Memory B cell (primary cell): Measurements from ENCODE around the gene NEUROG1.
"Not testable (repeated sequence)": the region's sequence is repeated elsewhere in the genome, so short reads cannot be mapped to it uniquely, and the experiment has no call there.

Experiments
- ATAC-seq: fragments of 150-1000 bp; cut with Tn5 transposase; 2 replicates; pipeline ENCODE4 v1.10.0; 2021; ENCODE audit warnings: low read depth, mild to moderate bottlenecking, moderate library complexity
- DNase-seq, 2 donors: peaks; one replicate each; pipeline ENCODE4 v3.0.0; 2022; ENCODE audit warnings: low spot score in 2 of 2
- H3K27ac Mint-ChIP-seq: one replicate; pipeline ENCODE4 v1.8.0; 2022; ENCODE audit warnings: mild to moderate bottlenecking, moderate library complexity, mixed read lengths
- H3K27me3 Mint-ChIP-seq: one replicate; pipeline ENCODE4 v1.8.0; 2022; ENCODE audit warnings: mixed read lengths
- H3K36me3 Mint-ChIP-seq: one replicate; pipeline ENCODE4 v1.8.0; 2022; ENCODE audit warnings: mild to moderate bottlenecking, mixed read lengths
- H3K4me1 Mint-ChIP-seq: one replicate; pipeline ENCODE4 v1.8.0; 2022; ENCODE audit warnings: mixed read lengths
- H3K4me3 Mint-ChIP-seq: one replicate; pipeline ENCODE4 v1.8.0; 2022; ENCODE audit warnings: mild to moderate bottlenecking, moderate library complexity, mixed read lengths
- H3K9me3 Mint-ChIP-seq: one replicate; pipeline ENCODE4 v1.8.0; 2022; ENCODE audit warnings: mixed read lengths

Gene NEUROG1

DNA sequence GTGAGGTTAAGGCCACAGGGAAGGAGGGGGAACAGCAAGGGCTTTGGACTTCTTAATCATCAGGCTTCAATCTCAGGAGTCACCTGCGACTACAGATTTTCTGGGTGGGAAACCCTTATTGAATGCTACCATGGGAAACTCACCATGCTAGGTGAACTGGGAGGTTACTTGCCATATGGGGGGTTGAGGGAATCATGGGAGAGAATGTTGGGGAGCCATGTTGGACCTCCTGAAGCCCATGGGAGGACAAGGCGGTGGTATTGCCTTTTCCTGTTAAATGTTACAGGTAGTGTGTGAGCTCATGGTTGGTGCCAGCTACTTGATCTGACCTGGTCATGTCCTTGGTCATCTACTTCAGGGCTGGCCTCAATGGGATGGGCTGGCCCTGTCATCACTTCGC is 31.4 kb downstream of the NEUROG1 start:
- Mint-ChIP-seq H3K27me3 (peaks cover 9% of the 10 kb centered on the region), H3K9me3 (no peaks in the 10 kb centered on the region), H3K36me3 (no peaks in the 10 kb centered on the region), H3K4me1 (peaks cover 3% of the 10 kb centered on the region), H3K27ac (no peak overlapping the region), H3K4me3 (no peak overlapping the region)
- ATAC-seq (no peak), DNase-seq (no peak)

DNA sequence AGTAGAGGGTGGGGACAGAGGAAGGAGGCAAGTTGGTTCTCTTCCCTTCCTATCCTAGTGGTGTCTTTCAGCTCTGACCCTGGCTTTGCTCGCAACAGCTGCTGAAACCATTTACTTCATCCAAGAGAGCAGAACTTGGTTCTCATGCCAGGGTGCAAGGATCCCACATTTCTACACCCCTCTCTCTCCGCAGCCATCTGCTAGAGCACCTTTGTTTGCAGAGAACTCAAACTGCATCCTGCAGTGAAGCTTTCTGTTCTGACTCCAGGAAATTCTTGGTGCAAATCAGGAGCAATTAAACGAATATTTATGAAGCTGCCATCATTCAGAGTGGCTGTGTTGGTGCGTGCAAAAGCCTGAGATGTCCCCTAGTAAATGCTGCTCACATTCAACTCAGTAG is 31.9 kb downstream of the NEUROG1 start:
- ATAC-seq (no peak), DNase-seq (no peak)
- peaks cover 10% of the 10 kb centered on the region for H3K27me3 Mint-ChIP-seq
- peaks cover 3% of the 10 kb centered on the region for H3K4me1 Mint-ChIP-seq
- no peak overlapping the region for H3K4me3 Mint-ChIP-seq
- no peaks in the 10 kb centered on the region for H3K36me3 Mint-ChIP-seq
- no peaks in the 10 kb centered on the region for H3K9me3 Mint-ChIP-seq
- no peak overlapping the region for H3K27ac Mint-ChIP-seq

- Mint-ChIP-seq H3K36me3 (no peaks in the 10 kb centered on the region), H3K27me3 (peaks cover 10% of the 10 kb centered on the region), H3K4me1 (no peaks in the 10 kb centered on the region), H3K4me3 (no peak overlapping the region), H3K9me3 (no peaks in the 10 kb centered on the region), H3K27ac (no peak overlapping the region)
- DNase-seq (no peak), ATAC-seq (no peak)
These were observed 32.8 kb downstream of the NEUROG1 start for GRCh38 chr5:135502836-135503520.

DNA sequence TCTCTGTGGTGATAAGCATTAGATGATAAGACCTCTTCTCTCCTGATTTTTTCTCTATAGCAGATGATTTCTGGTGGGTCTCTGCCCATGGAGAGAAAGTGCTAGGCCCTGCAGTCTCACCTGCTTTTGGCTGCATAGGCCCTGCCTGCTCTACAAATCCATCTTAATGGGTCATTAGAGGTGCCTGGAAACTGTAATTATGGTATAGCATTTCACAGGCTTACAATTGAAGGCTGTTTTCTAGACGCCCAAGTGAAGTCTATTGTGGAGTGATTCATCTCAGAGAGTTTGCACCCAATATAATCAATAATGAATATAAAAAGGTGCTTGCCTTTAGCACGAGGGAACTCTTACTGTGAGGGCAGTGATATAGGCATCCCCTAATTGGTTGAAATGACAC is 33.8 kb downstream of the NEUROG1 start:
- no peaks in the 10 kb centered on the region for H3K4me1 Mint-ChIP-seq
- ATAC-seq: no peak
- H3K27ac Mint-ChIP-seq: no peak overlapping the region
- no peaks in the 10 kb centered on the region for H3K9me3 Mint-ChIP-seq
- no peaks in the 10 kb centered on the region for H3K36me3 Mint-ChIP-seq
- H3K27me3 Mint-ChIP-seq: peaks cover 10% of the 10 kb centered on the region
- DNase-seq: no peak
- no peak overlapping the region for H3K4me3 Mint-ChIP-seq

DNA sequence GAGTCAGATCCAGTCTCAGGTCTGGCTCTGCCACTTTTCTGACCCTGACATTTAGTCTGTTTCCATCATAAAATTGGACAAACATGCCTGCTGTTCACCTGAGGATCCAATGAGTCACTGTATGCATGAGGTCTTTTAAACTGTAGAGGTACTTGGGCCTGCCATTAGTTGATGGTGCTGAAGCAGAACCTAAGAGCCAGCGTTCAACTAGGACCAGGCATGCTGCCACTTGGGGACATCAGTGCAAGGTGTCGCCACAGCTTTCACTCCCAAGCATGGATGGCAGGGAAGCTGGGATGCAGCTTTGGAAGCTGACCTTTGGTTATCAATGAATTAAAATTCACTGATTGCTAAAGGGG is 37.1 kb downstream of the NEUROG1 start:
- DNase-seq: no peak
- H3K27me3 Mint-ChIP-seq: peaks cover 20% of the 10 kb centered on the region

DNA sequence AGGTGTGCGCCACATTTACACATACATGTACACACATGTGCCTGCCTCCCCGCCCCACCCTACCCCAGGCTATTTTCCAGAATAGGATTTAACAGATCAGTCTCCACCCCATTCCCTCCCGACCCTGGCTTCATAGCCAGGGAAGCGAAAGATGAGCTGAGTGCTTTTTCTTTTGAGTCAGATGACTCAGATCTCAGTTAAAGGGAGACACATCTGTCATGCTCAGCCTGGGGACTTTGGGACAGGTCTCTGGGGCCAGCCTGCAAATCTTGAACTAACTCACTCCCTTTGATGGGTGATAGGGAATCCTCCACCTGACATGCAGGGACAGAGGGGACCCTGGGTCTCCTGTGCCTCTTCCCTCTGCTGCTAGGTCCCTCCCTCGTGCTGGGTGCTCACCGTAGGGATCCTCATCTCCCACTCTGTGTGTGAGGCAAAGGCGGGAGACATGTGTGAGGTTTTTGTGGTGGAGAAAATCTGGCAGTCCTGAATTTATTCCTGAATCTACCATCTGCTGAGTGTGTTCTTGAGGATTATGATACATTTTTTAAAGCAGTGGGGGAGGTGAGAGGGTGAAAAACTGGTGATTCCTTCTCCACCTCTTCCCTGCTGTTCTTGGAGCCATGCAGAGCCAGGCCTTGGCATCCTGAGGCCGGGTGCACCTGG is 37.7 kb downstream of the NEUROG1 start:
- Mint-ChIP-seq H3K27ac (no peak overlapping the region), H3K4me3 (no peak overlapping the region), H3K4me1 (no peaks in the 10 kb centered on the region), H3K27me3 (peaks cover 17% of the 10 kb centered on the region), H3K36me3 (no peaks in the 10 kb centered on the region), H3K9me3 (no peaks in the 10 kb centered on the region)
- DNase-seq: no peak
- ATAC-seq: no peak

More for the DNA sequence above, 37.1 kb downstream of the NEUROG1 start:
- Mint-ChIP-seq H3K36me3 (no peaks in the 10 kb centered on the region), H3K4me1 (no peaks in the 10 kb centered on the region), H3K27ac (no peak overlapping the region), H3K4me3 (no peak overlapping the region), H3K9me3 (no peaks in the 10 kb centered on the region)
- ATAC-seq: no peak

DNA sequence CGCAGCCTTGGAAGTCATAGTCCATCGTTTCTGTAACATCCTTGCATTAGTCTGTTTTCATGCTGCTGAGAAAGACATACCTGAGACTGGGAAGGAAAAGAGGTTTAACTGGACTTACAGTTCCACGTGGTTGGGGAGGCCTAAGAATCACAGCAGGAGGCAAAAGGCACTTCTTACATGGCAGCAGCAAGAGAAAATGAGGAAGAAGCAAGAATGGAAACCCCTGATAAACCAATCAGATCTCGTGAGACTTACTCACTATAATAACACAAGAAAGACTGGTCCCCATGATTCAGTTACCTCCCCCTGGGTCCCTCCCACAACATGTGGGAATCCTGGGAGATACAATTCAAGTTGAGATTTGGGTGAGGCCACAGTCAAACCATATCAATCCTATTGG is 40.2 kb downstream of the NEUROG1 start:
- DNase-seq, H3K4me3 Mint-ChIP-seq, H3K4me1 Mint-ChIP-seq, H3K9me3 Mint-ChIP-seq, H3K36me3 Mint-ChIP-seq, ATAC-seq, H3K27ac Mint-ChIP-seq: not testable (repeated sequence)
- peaks cover 17% of the 10 kb centered on the region for H3K27me3 Mint-ChIP-seq

DNA sequence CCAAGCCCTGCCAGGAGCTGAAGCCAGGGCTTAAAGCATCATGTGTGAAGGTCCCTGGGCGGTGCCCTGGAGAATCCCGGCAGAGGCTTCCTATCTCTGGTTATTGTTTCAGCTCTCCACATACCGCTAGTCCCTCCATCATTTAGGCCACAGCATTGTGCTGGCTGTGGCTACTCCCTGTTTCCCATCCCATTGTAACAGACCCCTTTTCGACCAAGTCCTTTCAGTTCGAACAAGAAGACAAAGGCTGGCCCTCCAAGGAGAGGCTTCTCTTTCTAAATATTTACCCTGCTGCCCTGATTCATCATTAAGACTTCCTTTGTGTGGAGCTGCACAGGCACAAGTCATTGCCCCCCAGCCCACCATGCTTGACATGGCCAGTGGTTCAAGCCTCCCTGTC is 41.6 kb downstream of the NEUROG1 start:
- Mint-ChIP-seq H3K4me1 (peaks cover 2% of the 10 kb centered on the region), H3K4me3 (no peak overlapping the region), H3K27me3 (peaks cover 17% of the 10 kb centered on the region), H3K27ac (no peak overlapping the region), H3K36me3 (no peaks in the 10 kb centered on the region), H3K9me3 (no peaks in the 10 kb centered on the region)
- DNase-seq (no peak), ATAC-seq (no peak)

- no peaks in the 10 kb centered on the region for H3K36me3 Mint-ChIP-seq
- no peak for DNase-seq
- H3K27ac Mint-ChIP-seq: no peak overlapping the region
- H3K27me3 Mint-ChIP-seq: peaks cover 17% of the 10 kb centered on the region
- H3K4me1 Mint-ChIP-seq: peaks cover 4% of the 10 kb centered on the region
- no peak overlapping the region for H3K4me3 Mint-ChIP-seq
- no peak for ATAC-seq
- no peaks in the 10 kb centered on the region for H3K9me3 Mint-ChIP-seq
These were observed 42.2 kb downstream of the NEUROG1 start for GRCh38 chr5:135493406-135494180.

GRCh38 chr5:135492319-135492626 is 43.5 kb downstream of the NEUROG1 start:
- H3K36me3 Mint-ChIP-seq: no peaks in the 10 kb centered on the region
- H3K9me3 Mint-ChIP-seq: no peaks in the 10 kb centered on the region
- ATAC-seq (no peak), DNase-seq (no peak)
- H3K4me1 Mint-ChIP-seq: peaks cover 4% of the 10 kb centered on the region
- H3K4me3 Mint-ChIP-seq: no peak overlapping the region
- no peak overlapping the region for H3K27ac Mint-ChIP-seq
- H3K27me3 Mint-ChIP-seq: peaks cover 23% of the 10 kb centered on the region

- ATAC-seq (no peak), DNase-seq (no peak)
- Mint-ChIP-seq H3K4me3 (no peak overlapping the region), H3K36me3 (no peaks in the 10 kb centered on the region), H3K4me1 (peaks cover 4% of the 10 kb centered on the region), H3K27ac (no peak overlapping the region), H3K27me3 (peaks cover 24% of the 10 kb centered on the region), H3K9me3 (no peaks in the 10 kb centered on the region)
These were observed 44.0 kb downstream of the NEUROG1 start for GRCh38 chr5:135491552-135492318.

GRCh38 chr5:135491038-135491551 is 44.7 kb downstream of the NEUROG1 start:
- H3K4me1 Mint-ChIP-seq: peaks cover 4% of the 10 kb centered on the region
- H3K27me3 Mint-ChIP-seq: peaks cover 25% of the 10 kb centered on the region
- no peak overlapping the region for H3K4me3 Mint-ChIP-seq
- no peak for ATAC-seq
- H3K36me3 Mint-ChIP-seq: no peaks in the 10 kb centered on the region
- no peak overlapping the region for H3K27ac Mint-ChIP-seq
- no peak for DNase-seq
- H3K9me3 Mint-ChIP-seq: no peaks in the 10 kb centered on the region

DNA sequence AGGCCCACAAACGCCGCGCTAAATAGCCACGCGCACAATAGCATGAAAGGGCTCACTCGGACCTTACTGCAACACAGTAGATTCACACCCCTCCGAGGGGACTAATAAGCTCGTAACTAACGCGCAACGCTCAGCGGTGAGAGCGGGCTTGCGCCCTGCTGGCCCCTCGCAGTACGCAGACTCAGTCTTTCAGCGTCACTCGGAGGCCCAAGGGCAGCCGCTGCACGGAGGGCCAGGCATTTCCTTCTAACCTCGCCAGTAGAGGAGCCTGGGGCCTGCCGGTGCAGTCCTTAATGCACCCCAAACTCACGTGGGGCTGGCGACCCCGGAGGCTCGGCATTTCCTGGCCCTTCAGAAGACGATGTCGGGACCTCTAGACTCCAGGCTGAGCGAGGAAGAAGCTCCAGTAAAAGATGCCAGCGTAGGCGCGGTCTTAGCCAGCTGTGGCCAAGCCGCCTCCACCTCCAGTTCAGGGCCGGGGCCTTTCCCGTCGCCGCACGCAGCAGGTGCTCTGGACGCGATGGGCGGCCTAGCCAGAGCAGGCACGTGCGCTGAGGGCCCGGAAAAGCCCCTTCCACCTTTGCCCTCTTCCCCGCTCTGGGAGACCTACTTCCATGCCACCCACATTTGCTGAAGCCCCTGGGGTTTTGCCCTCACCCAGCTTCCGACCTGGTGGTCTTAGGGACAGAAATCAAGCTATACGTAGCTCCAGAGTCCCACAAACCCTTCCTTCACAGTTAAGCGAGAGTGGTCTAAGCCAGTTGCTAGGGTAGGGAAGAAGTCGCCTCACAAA is 45.3 kb downstream of the NEUROG1 start:
- Mint-ChIP-seq H3K4me3 (no peak overlapping the region), H3K36me3 (no peaks in the 10 kb centered on the region), H3K9me3 (no peaks in the 10 kb centered on the region), H3K27ac (no peak overlapping the region), H3K4me1 (peaks cover 4% of the 10 kb centered on the region), H3K27me3 (peaks cover 28% of the 10 kb centered on the region)
- DNase-seq: no peak
- no peak for ATAC-seq
